GF-D8 (cell line): ENCODE results near the gene SIK2.
A peak's percentile ranks its signal among the peaks of the same experiment; 100 is the strongest.

Source experiments
- DNase-seq: peaks from one replicate; lab custom pipeline; 2025; lab: John Stamatoyannopoulos, UW

SIK2 gene

GRCh38 chr11:111601979-111602864 lies at the start of gene SIK2:
Gene SIK2, plus strand, starts transcription at chr11:111602449. Its CDS starts 115 bp downstream, at chr11:111602564.
- peak; percentile 100 for DNase-seq

DNA sequence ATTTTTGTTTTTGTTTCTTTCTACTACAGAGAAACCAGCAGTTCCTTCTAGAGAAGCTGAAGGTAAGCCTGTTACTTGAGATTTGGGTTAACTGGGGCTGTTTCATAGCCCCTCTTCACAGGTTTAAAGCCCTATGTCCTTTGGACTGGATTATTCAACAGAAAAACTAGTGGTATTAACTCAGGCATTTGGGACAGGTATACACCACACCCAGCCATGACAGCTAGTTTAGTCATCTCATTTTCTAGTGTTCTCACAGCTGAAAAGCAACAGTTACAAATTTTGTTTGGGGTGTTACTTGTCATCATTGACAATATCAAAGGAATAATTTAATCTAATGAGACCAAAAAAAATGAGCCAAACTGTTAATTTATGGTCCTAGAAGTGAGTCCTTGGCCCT lies 47.7 kb upstream of the SIK2 start:
- DNase-seq: no peak

GRCh38 chr11:111555255-111555654 lies 47.0 kb upstream of the SIK2 start:
- no peak for DNase-seq

DNA sequence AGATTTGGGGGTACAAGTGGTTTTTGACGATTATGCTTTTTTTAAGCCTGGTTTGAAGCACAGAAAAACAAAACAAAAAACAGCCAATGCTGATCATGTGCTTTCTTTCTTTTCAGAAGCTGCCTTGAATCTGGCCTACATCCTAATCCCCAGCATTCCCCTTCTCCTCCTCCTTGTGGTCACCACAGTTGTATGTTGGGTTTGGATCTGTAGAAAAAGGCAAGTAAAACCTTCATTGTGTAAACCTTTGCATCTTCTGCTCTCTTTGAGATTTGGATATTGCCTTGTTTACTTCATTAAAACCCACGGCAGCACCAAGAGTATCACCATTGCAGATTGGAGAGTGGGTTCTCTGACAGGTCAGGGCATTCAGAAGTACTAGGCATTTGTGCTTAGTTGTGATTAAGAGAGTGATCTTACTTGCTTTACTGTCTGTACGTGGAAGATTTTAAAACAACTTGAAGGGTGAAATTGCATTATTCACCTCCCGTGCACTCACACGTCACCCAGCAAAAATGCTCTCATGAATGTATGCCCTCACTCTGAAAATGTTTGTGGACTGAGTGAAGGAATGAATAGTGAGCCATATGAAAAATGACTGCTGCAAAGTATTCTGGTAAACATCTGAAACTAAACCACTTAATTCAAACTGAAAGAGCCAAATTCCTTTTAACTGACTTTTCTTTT lies 44.7 kb upstream of the SIK2 start:
- DNase-seq: no peak

GRCh38 chr11:111559800-111560464 lies 42.3 kb upstream of the SIK2 start:
- no peak for DNase-seq

DNA sequence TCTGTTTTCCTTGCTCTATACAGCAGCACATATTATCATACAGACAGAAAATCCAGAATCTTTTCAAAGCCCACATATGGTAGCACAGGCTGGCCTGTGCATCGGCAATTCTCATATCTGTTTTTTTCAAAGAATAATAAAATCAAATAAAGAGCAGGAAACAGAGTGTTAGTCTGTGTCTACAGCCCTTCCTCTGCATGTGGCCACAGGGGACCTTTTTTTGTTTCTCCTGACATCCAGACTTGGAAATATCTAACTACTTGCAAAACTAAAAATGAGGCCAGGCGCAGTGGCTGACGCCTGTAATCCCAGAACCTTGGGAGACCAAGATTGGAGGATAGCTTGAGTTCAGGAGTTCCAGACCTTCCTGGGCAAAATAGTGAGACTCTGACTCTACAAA lies 41.4 kb upstream of the SIK2 start:
- DNase-seq: no peak

DNA sequence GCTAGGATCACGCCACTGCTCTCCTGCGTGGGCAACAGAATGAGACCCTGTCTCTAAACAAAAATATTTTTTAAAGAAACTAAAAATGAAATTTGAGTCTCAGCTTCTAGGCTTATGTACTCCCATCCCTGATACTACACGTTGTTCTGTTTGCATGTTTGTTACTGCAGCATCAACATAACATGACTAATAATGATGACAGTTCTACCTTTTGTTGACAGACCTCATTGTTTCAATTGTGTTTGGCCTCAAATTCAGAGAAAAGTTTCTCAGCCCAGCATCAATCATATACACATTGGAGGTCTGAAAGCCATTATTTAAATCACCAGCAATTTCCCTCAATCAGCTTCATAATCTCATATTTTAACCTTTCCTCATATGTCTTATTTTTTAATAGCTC lies 40.9 kb upstream of the SIK2 start:
- no peak for DNase-seq

DNA sequence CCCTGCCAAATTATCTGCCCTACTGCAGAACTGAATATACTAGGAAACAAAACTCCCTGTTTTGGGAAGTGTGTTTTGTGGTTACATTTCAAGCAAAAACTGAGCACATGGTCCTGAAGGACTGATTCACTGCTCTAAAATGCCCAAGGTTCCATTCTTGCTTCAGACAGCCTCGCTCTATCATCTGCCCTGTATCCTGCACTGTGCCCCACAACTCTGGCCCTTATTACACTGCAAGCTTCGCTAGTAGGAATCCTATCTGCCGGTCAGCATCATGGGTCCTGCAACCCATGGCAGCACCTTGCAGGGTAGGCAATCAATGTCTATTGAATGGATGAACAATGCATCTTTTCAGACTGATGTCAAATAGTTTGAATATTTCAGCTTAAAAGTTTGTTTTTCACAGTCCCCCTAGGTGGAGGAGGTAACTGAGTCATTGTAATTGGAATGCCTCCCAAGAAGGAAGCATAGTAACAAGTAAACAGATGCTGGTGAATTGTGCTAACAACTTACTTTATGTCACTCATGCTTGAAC lies 40.4 kb upstream of the SIK2 start:
- DNase-seq: no peak

- DNase-seq: no peak
Observed at GRCh38 chr11:111562692-111563389, 39.4 kb upstream of the SIK2 start.

GRCh38 chr11:111565114-111565720 lies 37.0 kb upstream of the SIK2 start:
- DNase-seq: peak; percentile 62

GRCh38 chr11:111566324-111566723 lies 35.9 kb upstream of the SIK2 start:
- DNase-seq: no peak

- no peak for DNase-seq
Observed at GRCh38 chr11:111569476-111569875, 32.8 kb upstream of the SIK2 start.

DNA sequence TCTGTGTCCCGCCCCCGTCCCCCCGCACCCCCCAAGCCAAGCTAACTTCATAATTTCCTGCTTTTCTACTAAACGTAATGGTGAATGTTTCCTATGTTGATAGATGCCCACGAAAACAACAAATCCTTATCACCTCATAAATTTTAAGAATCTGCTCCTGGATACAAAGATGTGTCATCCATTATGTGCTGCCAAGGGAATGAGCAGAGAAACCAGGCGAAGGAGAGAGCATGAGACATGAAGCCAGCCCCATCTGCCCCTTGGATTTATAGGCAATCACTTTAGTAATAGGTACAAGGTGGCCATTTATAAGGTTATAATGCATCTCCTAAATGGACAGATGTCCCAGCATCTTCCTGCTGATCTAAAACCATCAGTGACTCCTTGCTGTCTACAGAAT lies 31.5 kb upstream of the SIK2 start:
- DNase-seq: no peak

GRCh38 chr11:111571829-111572501 lies 30.3 kb upstream of the SIK2 start:
- DNase-seq: no peak

- DNase-seq: no peak
Observed at GRCh38 chr11:111572581-111572980, 29.7 kb upstream of the SIK2 start.

- DNase-seq: no peak
Observed at GRCh38 chr11:111573821-111574249, 28.4 kb upstream of the SIK2 start.

DNA sequence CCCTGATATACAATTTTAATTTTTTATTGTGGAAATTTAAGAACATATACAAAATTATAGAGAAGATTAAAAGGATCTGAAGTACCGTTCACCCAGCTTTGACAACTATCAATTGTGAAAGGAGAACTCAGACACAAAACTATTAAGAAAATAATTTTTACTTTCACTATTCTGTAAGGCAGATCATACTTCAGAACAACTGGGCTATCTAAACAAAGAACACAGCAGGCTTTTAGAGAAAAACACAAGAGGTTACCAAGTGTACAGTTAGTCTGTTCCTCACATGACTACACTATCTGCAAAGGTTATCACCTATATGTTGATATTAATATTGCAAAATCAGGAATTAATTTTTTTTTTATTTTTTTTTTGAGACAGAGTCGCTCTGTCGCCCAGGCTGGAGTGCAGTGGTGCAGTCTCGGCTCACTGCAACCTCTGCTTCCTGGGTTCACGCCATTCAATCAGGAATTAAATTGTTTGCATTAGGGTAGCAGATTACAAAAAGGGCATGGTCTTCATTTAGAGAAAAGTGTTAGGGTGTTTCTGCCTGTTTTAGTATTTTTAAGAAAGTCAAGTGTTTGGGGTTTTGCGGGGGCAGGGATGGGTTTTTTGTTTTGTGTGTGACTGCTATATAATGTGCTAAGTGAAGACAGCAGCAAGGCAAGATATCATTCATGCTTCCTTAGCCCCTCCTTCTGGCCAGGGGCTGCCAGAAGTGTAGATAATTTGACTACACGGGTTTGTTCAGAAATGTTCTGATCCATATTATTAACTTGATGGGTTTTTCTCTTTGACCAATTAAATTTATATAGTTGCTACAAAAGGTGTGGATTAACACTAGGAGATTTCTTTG lies 27.6 kb upstream of the SIK2 start:
- no peak for DNase-seq

- no peak for DNase-seq
Observed at GRCh38 chr11:111575740-111576139, 26.5 kb upstream of the SIK2 start.

- DNase-seq: no peak
Observed at GRCh38 chr11:111577821-111578220, 24.4 kb upstream of the SIK2 start.

DNA sequence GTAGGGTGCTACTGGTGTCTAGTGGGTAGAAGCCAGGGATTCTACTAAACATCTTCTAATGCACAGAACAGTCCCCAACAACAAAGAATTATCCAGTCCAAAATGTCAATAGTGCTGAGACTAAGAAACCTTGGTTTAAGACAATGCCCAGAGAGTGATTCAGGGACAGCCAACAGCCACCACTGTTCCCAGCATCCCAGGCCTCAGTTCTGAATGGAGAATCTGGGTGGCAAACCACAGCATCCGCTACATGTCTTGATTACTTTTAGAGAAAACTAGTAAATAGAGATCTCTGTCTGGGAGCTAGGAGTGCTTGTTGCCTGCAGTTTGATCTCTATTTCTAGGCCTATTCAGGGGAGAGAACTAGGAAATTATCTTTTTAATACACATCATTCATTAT lies 20.9 kb upstream of the SIK2 start:
- no peak for DNase-seq
